Left colon (tissue), 2 donors: ENCODE results near the gene DPP8. TPM values are rescaled to one million over a fixed set of nuclear protein-coding genes. Genes with fewer than 3 reads are reported as not detected.
A peak's percentile ranks its signal among the peaks of the same experiment; 100 is the strongest.
"Not testable (repeated sequence)": the region's sequence is repeated elsewhere in the genome, so short reads cannot be mapped to it uniquely, and the experiment has no call there.

Experiments used
- ATAC-seq: fragments of 200-7000 bp; cut with Tn5 transposase; one replicate; pipeline ENCODE4 v1.9.1; 2020; ENCODE audit warnings: mild to moderate bottlenecking, moderate library complexity
- DNase-seq, 2 donors: peaks; one replicate each; pipeline ENCODE4 v3.0.0-alpha.2; 2020
- intact Hi-C, 2 donors: fragments of 100-400 bp; cut with DNase I in 1 of 2; cut with micrococcal nuclease in 1 of 2; formaldehyde crosslinking; loops; one replicate each; pipeline versions ENCODE4 v1.11.2 to v1.14.0; 2022; cut with DNase I, micrococcal nuclease
- total RNA-seq, 2 donors: library from RNA; stranded (reverse); fragmentation: NEBNext Ultra II Directional; extraction: Animal tissue kit (Norgen Biotek cat#: 25700); gene quantifications; one replicate each; pipeline ENCODE4 v1.2.1, GENCODE V29; 2021
- donor health status: DM: no; HTN: no; CAD: no.
- donor health status: DM: yes; HTN: yes; CAD: no.

The DPP8 gene
- total RNA-seq, 2 donors from 2014 or later, result 36.1 to 36.4 TPM

- no peak for ATAC-seq
- intact Hi-C loops, result no loop called here
- no peak for DNase-seq
Observed at GRCh38 chr15:65411465-65412071, 105.9 kb downstream of the DPP8 start.

DNA sequence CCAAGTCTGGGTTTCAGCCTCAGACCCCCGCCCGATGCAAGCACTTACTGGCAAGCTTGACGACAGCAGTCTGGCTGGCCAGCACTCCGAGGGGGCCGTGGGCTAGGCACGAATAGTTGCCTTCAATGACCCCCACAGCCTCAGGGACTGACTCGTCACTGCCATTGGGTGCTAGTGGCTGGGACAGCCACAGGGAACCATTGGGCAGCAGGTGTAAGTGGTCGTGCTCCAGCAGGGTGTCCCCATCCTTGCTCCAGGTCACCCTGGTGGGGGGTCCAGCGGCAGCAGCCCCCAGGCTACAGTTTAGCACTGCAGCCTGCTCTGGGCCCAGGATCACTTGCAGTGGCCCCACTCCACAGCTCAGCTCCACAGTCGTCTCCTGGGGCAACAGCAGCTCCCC, 106.5 kb downstream of the DPP8 start:
- ATAC-seq, result no peak
- intact Hi-C loops, result no loop called here
- no peak for DNase-seq

- DNase-seq (no peak), ATAC-seq (no peak)
- intact Hi-C loops, result no loop called here
Observed at GRCh38 chr15:65410036-65410435, 107.5 kb downstream of the DPP8 start.

DNA sequence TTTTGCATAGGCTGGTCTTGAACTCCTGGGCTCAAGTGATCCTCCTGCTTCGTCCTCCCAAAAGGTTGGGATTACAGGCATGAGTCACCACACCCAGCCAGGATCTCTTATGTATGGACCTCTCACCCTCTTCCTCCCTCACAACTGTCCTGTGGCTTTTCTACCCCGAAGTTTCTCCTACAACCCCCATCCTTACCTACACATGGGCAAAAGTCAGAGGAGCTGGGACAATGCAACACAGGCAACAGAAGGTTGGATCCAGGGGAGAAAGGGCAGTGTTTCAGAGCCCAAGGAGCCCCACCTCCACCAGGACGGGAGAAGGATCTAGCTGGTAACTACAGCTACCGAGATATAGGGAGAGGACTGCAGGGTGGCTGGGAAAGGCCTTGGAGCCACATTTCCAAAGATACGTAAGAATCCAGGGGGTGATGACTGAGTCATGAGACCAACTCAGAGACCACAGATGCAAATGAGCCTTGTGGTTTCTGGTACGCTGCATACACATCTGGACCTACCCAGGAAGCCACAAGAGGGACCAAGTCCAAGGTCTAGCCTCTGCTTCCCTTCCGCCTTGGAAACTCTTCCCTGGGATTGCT, 108.4 kb downstream of the DPP8 start:
- intact Hi-C loops, result no loop called here
- no peak for DNase-seq
- ATAC-seq, result no peak

DNA sequence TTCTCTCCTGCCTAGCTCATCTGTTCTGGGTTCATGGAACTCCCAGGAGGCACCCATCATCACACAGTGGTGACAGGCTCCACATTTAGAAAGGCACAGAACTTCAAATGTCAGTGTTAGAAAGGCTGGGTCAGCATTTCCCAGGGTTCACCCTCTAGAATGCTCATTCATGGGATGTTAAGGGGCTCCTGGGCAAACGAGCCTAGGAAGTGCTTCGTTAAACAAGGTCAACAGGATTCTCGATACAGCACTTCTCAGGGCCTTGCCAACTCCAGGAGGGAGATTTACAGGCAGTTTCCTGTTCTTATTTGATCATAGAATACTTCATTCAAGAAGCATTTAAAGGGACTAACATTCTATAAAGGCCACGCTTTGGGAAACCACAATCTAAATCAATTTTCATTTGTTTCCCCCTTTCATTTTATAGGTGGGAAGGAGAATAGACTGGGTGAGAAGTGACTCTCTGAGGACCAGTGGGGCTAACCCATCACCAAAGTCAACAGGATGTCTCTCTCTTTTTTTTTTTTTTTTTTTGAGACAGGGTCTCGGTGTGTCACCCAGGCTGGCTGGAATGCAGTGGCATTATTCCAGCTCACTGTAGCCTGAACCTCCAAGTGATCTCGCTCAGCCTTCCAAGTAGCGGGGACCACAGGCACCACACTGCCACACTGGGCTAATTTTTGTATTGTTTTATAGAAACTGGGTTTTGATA, 109.0 kb downstream of the DPP8 start:
- intact Hi-C loops, result no loop called here
- no peak for ATAC-seq
- DNase-seq, result no peak

GRCh38 chr15:65406424-65407000, 111.0 kb downstream of the DPP8 start:
- intact Hi-C loops, result no loop called here
- ATAC-seq (no peak), DNase-seq (no peak)

GRCh38 chr15:65405791-65406423, 111.6 kb downstream of the DPP8 start:
- no peak for DNase-seq
- intact Hi-C loops, result no loop called here
- ATAC-seq, result no peak

- no peak for ATAC-seq
- intact Hi-C loops, result no loop called here
Observed at GRCh38 chr15:65404186-65404872, 113.2 kb downstream of the DPP8 start.

GRCh38 chr15:65402961-65403360, 114.5 kb downstream of the DPP8 start:
- ATAC-seq (no peak), DNase-seq (no peak)
- intact Hi-C loops, result no loop called here

More at GRCh38 chr15:65404186-65404872, 113.2 kb downstream of the DPP8 start:
- no peak for DNase-seq

DNA sequence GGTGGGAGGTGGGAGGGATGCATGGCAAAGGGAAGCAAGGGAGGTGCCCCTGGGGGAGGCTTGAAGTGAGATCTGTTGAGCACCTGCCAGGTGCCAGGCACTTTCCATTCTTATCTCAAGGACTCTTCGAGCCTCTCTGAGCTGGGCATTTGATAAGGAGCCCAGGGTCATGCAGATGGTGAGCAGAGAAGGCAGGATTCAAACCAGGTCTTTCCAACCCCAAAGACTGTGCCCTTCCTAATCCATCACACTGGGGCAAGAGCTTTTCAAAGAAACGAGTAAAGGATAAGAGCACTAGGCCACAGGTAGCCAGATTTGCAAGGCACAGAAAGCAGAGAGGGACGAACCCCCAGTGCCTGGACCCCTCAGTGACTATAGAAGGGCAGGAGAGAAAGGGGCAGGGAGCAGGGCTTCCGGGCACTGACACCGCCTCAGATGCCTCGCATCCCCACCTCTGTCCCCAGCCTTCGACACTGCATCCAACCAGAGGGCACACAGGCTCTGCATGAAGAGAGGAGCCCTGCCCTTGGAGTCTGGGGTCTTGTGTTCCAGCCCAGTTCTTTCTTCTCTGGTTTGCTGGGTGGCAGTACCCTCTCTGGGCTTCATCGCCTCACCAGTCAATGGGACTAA, 115.8 kb downstream of the DPP8 start:
- ATAC-seq, result no peak
- intact Hi-C loops, result no loop called here
- no peak for DNase-seq

DNA sequence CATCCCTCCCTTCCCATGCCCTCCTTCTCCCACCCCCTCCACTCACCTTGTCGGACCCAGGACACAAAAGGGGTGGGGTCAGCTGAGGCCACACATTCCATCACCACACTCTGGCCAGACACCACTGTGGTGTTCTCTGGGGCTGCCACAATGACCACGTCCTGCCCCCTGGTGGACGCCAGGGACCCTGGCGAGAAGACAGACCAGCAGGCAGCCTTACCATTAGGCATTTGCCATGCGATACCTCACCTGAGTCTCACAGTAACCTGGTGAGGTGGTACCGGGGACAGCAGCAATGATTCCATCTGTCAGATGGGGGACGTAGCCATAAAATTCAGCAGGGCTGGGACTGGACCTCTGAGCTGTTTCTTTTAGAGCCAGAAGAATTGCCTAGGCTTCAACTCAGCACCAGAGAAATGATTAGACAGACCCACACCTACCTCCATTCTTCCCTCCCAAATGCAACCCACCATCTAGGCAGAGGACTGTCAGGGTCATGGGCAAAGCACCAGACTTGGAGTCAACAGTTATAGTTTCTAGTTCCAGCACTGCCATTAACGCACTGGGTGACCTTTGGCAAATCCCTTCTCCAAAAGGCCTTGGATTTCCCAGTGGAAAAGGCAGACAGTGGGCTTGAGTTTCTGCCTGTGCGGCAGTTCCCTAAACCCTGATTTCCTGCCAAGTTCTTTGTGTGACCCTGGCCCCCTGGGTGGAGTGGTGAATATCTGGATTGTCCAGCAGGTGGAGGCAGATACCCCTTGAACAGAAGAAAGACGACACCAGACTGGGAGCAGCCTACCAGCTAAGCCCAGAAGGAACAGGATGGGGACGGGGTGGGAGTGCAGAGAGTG, 116.5 kb downstream of the DPP8 start:
- peak; percentile 95 for ATAC-seq
- intact Hi-C loops, result no loop called here
- peak; percentile 37 to 67 for DNase-seq

DNA sequence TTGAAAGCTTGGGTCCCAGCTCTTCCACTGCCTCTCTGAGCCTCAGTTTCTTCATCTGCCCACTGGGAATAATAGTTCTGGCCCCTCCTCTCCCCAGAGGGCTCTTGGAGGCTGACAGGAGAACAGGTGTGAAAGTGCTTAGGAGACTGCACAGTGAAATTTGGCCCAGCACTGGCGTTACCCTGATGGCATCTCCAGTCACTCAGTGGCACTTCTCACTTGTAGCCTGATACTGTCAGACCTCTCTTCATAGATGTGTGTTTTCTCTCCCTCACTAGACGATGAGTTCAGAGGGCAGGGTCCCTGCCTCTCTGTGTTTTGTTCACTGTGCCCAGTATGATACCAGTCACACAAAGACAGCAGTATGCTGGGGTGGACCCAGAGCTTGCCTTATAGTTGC, 117.5 kb downstream of the DPP8 start:
- DNase-seq (no peak), ATAC-seq (no peak)
- intact Hi-C loops, result no loop called here

GRCh38 chr15:65399001-65399706, 118.3 kb downstream of the DPP8 start:
- no peak for ATAC-seq
- intact Hi-C loops, result no loop called here
- no peak for DNase-seq

DNA sequence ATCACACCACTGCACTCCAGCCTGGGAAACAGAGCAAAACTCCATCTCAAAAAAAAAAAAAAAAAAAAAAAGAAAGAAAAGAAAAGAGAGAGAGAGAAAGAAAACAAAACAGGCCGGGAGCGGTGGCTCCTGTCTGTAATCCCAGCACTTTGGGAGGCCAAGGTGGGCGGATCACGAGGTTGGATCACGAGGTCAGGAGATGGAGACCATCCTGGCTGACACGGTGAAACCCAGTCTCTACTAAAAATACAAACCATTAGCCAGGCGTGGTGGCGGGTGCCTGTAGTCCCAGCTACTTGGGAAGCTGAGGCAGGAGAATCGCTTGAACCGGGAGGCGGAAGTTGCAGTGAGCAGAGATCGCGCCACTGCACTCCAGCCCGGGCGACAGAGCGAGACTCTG, 119.0 kb downstream of the DPP8 start:
- ATAC-seq, intact Hi-C loops, DNase-seq: not testable (repeated sequence)

DNA sequence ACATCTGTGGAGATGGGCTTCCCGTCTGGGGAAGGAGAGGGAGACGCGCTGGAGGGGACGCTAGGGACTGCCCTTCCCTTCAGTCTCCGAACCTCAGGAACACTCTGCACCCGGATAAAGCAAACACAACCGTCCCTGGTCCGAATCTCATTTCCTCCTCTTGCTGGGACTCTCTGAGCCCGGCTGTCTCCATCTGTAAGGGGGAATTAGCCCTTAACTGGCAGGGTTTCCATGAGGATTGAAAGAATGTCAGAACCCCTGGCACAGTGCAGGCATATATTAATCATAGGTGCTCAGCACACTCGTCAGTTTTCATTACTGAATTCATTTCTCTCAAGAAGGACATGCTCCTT, 120.5 kb downstream of the DPP8 start:
- DNase-seq (no peak), ATAC-seq (no peak)
- intact Hi-C loops, result no loop called here

GRCh38 chr15:65396283-65396964, 121.1 kb downstream of the DPP8 start:
- no peak for ATAC-seq
- intact Hi-C loops, result no loop called here
- no peak for DNase-seq
